ENCODE measurements around the gene GTF3C2.

GTF3C2 gene

GRCh38 chr2:27356382-27357181, at the start of gene GTF3C2:
Gene GTF3C2 (minus strand): TSS chr2:27356764. CDS start chr2:27343554, 13,210 bp downstream.
- DNase-seq (ENCODE audit: low read depth) = peak; percentile 98
- TF ChIP-seq, protein P1, sequence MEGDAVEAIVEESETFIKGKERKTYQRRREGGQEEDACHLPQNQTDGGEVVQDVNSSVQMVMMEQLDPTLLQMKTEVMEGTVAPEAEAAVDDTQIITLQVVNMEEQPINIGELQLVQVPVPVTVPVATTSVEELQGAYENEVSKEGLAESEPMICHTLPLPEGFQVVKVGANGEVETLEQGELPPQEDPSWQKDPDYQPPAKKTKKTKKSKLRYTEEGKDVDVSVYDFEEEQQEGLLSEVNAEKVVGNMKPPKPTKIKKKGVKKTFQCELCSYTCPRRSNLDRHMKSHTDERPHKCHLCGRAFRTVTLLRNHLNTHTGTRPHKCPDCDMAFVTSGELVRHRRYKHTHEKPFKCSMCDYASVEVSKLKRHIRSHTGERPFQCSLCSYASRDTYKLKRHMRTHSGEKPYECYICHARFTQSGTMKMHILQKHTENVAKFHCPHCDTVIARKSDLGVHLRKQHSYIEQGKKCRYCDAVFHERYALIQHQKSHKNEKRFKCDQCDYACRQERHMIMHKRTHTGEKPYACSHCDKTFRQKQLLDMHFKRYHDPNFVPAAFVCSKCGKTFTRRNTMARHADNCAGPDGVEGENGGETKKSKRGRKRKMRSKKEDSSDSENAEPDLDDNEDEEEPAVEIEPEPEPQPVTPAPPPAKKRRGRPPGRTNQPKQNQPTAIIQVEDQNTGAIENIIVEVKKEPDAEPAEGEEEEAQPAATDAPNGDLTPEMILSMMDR (IDR thresholded peaks at IDR 0.05; ENCODE audit: low read length, missing control alignments) = no peak
- H3K4me3 ChIP-seq (replicated peaks; ENCODE audit: low read depth, low read length) = peak within 1 kb of the TSS; percentile 83

- DNase-seq (ENCODE audit: low read depth) = no peak
- TF ChIP-seq, protein P1 (IDR thresholded peaks at IDR 0.05; ENCODE audit: low read length, missing control alignments) = no peak
- no peak overlapping the region for H3K4me3 ChIP-seq (replicated peaks; ENCODE audit: low read depth, low read length)
Measured at GRCh38 chr2:27400348-27401135, 44.0 kb upstream of the GTF3C2 start.

GRCh38 chr2:27398962-27399361, 42.4 kb upstream of the GTF3C2 start:
- TF ChIP-seq, protein P1 (IDR thresholded peaks at IDR 0.05; ENCODE audit: low read length, missing control alignments) = no peak
- H3K4me3 ChIP-seq (replicated peaks; ENCODE audit: low read depth, low read length) = no peak overlapping the region
- DNase-seq (ENCODE audit: low read depth) = no peak

- DNase-seq (ENCODE audit: low read depth) = no peak
- TF ChIP-seq, protein P1 (IDR thresholded peaks at IDR 0.05; ENCODE audit: low read length, missing control alignments) = no peak
- H3K4me3 ChIP-seq (replicated peaks; ENCODE audit: low read depth, low read length) = no peak overlapping the region
Measured at GRCh38 chr2:27393225-27393624, 36.7 kb upstream of the GTF3C2 start.

DNA sequence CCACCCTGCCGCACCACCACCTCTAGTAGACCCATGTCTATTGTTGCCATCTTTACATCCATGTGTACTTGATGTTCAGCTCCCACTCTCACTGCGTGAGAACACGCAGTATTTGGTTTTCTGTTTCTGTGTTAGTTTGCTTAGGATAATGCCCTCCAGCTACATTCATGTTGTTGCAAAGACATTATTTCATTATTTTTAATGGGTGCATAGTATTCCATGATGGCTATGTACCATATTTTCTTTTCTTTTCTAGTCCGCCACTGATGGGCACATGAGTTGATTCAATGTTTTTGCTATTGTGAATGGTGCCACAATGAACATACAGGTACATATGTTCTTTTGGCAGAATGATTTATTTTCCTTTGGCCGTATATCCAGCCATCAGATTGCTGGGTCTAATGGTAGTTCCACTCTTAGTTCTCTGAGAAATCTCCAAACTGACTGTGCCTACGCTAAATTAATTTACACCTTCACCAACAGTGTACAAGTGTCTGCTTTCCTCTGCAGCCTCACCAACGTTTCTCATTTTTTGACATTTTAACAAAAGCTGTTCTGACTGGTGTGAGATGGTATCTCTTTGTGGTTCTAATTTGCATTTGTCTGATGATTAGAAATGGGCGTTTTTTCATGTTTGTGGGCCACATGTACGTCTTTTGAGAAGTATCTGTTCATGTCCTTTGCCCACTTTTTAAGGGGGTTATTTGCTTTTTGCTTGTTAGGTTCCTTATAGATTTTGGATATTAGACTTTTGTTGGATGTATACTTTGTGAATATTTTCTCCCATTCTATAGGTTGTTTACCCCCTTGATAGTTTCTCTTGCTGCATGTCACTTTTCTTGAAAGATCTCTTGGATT, 34.5 kb upstream of the GTF3C2 start:
- DNase-seq (ENCODE audit: low read depth) = no peak
- H3K4me3 ChIP-seq (replicated peaks; ENCODE audit: low read depth, low read length) = no peak overlapping the region
- TF ChIP-seq, protein P1 (IDR thresholded peaks at IDR 0.05; ENCODE audit: low read length, missing control alignments) = no peak

DNA sequence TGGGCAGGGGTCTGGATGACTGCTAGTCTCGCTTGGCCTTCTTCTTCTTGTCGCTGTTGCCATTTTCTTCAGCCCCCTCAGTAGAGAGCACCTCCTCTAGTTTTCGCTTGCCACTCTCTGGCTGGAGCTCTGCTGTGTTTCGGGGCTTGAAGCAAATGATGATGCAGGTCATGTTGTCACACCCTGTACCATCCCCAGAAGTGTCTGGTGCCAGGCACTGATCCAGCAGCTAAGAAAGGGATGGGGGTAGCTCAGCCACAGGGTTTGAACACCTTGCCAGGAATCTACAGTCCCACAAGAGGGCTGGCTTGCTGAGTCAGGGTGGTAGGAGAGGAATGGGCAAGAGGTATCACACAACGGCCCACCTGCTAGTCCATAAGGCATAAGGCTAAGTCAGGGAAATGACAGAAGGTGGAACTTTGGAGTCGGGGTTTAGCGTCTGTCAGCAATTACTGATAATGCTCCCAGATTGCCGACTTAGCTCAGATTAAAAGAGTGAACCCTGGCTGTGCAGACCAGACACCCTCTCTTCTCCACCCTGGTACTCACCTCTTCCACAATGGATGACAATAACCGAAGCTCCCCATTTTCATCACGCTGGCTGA, 25.1 kb upstream of the GTF3C2 start:
- DNase-seq (ENCODE audit: low read depth) = no peak
- H3K4me3 ChIP-seq (replicated peaks; ENCODE audit: low read depth, low read length) = no peak overlapping the region
- TF ChIP-seq, protein P1 (IDR thresholded peaks at IDR 0.05; ENCODE audit: low read length, missing control alignments) = no peak

Data from fibroblast of pulmonary artery (primary cell).